K562 (cell line): ENCODE results near the gene NRN1. TPM values are rescaled to one million over a fixed set of nuclear protein-coding genes. Genes with fewer than 3 reads are reported as not detected.

Experiments used
- ATAC-seq: fragments of 200-7000 bp; cut with Tn5 transposase; 3 replicates; pipeline ENCODE4 v1.9.1; 2020; ENCODE audit warnings: moderate library complexity
- BruUV-seq: library from RNA; stranded (reverse); fragments of 400-500 nt; replicated peaks from 2 replicates; lab custom pipeline; 2021; lab: Mats Ljungman, UMichigan
- CTCF ChIA-PET: fragments of 300-600 bp; formaldehyde crosslinking; extraction: SDS; loops from one replicate; lab custom pipeline; 2021; ENCODE audit warnings: low intra/inter-chr PET ratio; lab: Yijun Ruan, JAX
- POLR2A ChIA-PET: fragments of 300-600, 350-650 bp; sonication (Branson Sonifier 250); formaldehyde crosslinking; extraction: SDS; loops from one replicate; lab custom pipeline; 2021; ENCODE audit warnings: antibody characterized with exemption, inconsistent platforms; lab: Yijun Ruan, JAX
- DNase-seq, 4 experiments: peaks; one replicate each; pipeline versions ENCODE4 v3.0.0 to v3.0.0-alpha.2; 2011 to 2018; ENCODE audit warnings: low spot score in 3 of 4, mixed read lengths in 3 of 4; ENCODE audit errors: extremely low read depth in 1 of 4
- FAIRE-seq: peaks from 2 replicates; lab custom pipeline; 2011; peaks lifted over from hg19 to GRCh38; lab: Jason Lieb, UNC
- H2AFZ ChIP-seq: 2 replicates; pipeline ENCODE4 v1.6.0; 2011; ENCODE audit warnings: low read depth, low read length, control low read depth, inconsistent platforms
- H3K27ac ChIP-seq: fragments of 200-600 bp; 3 replicates; pipeline ENCODE4 v1.8.0; 2011; ENCODE audit warnings: low read depth, mild to moderate bottlenecking, control low read depth, inconsistent platforms, low read length, moderate library complexity, mixed read lengths; ENCODE audit errors: extremely low read depth
- H3K27me3 ChIP-seq, 2 experiments: fragments of 300-600 bp in 1 of 2; 2 replicates in 1 of 2; 3 replicates in 1 of 2; pipeline versions ENCODE4 v1.6.0 to v1.8.0; 2011; ENCODE audit warnings: inconsistent platforms in 2 of 2, low read length in 2 of 2, mild to moderate bottlenecking in 1 of 2, mixed read lengths in 1 of 2, moderate library complexity in 1 of 2; ENCODE audit not compliant: control insufficient read depth in 2 of 2, insufficient read depth in 2 of 2
- H3K36me3 ChIP-seq: fragments of 300-600 bp; 3 replicates; pipeline ENCODE4 v1.8.0; 2011; ENCODE audit warnings: mild to moderate bottlenecking, low read length, inconsistent platforms; ENCODE audit not compliant: control insufficient read depth, insufficient read depth
- H3K4me1 ChIP-seq, 2 experiments: fragments of 200-600 bp in 1 of 2; replicated peaks in 1 of 2; 2 replicates in 1 of 2; 3 replicates in 1 of 2; pipeline versions ENCODE4 v1.5.1 to v1.8.0; 2011; ENCODE audit warnings: inconsistent platforms in 2 of 2, low read length in 2 of 2, mild to moderate bottlenecking in 1 of 2, mixed read lengths in 1 of 2, moderate library complexity in 1 of 2; ENCODE audit not compliant: control insufficient read depth in 2 of 2, insufficient read depth in 2 of 2
- H3K4me2 ChIP-seq: 2 replicates; pipeline ENCODE4 v1.6.1; 2011; ENCODE audit warnings: low read length, control low read depth, inconsistent platforms, mixed read lengths; ENCODE audit not compliant: insufficient read depth
- H3K4me3 ChIP-seq: fragments of 200-600 bp; sonication (generic), shearing (Covaris generic); 2 replicates; pipeline ENCODE4 v1.5.1; 2016; ENCODE audit warnings: control low read depth, inconsistent platforms
- H3K79me2 ChIP-seq: fragments of 200-600 bp; 3 replicates; pipeline ENCODE4 v1.8.0; 2011; ENCODE audit warnings: low read length, inconsistent platforms; ENCODE audit not compliant: control insufficient read depth, insufficient read depth
- H3K9ac ChIP-seq, 2 experiments: 2 replicates each; pipeline versions ENCODE4 v1.6.0 to v1.6.1; 2011; ENCODE audit warnings: low read depth in 2 of 2, low read length in 2 of 2, control low read depth in 1 of 2, inconsistent platforms in 1 of 2, mild to moderate bottlenecking in 1 of 2, mixed read lengths in 1 of 2; ENCODE audit not compliant: insufficient read depth in 1 of 2
- H3K9me1 ChIP-seq: one replicate; pipeline ENCODE4 v1.6.0; 2011; ENCODE audit warnings: inconsistent platforms, mild to moderate bottlenecking, low read length, moderate library complexity; ENCODE audit not compliant: control insufficient read depth, insufficient read depth
- H3K9me3 ChIP-seq: replicated peaks from 2 replicates; pipeline ENCODE4 v1.5.1; 2011; ENCODE audit warnings: low read depth, low read length, inconsistent platforms; ENCODE audit not compliant: control insufficient read depth, insufficient read depth
- H4K20me1 ChIP-seq: replicated peaks from 2 replicates; pipeline ENCODE4 v1.6.1; 2011; ENCODE audit warnings: low read length, inconsistent platforms, mixed read lengths; ENCODE audit not compliant: control insufficient read depth, insufficient read depth
- NCOA1 ChIP-seq: fragments of 450-650 bp; IDR thresholded peaks from 2 replicates; pipeline ENCODE4 v1.6.1; 2016; ENCODE audit warnings: low read depth
- NCOR1 ChIP-seq: fragments of 450-650 bp; IDR thresholded peaks from 2 replicates; pipeline ENCODE4 v1.6.1; 2016; ENCODE audit warnings: mild to moderate bottlenecking, moderate library complexity
- RBFOX2 ChIP-seq: fragments of 200-400 bp; formaldehyde crosslinking; IDR thresholded peaks from 2 replicates; pipeline ENCODE4 v1.6.1; 2017; ENCODE audit warnings: low read depth, mild to moderate bottlenecking, low read length, moderate library complexity
- SIN3A ChIP-seq, 2 experiments: fragments of 150-350 bp in 1 of 2; IDR thresholded peaks; 2 replicates each; pipeline ENCODE4 v1.6.1; 2011 to 2016; ENCODE audit warnings: borderline replicate concordance in 2 of 2, low read depth in 2 of 2, low read length in 2 of 2, mild to moderate bottlenecking in 2 of 2, moderate library complexity in 2 of 2; ENCODE audit not compliant: control insufficient read depth in 1 of 2
- TAF9B ChIP-seq: fragments of 450-650 bp; IDR thresholded peaks from 2 replicates; pipeline ENCODE4 v1.6.1; 2018; ENCODE audit warnings: mild to moderate bottlenecking; ENCODE audit not compliant: partially characterized antibody
- ZFP91 ChIP-seq: sonication (generic); formaldehyde crosslinking; IDR thresholded peaks from 2 replicates; pipeline ENCODE4 v1.8.0; 2022; ENCODE audit warnings: mild to moderate bottlenecking, missing genetic modification reagents
- ZNF184 ChIP-seq: sonication (generic); formaldehyde crosslinking; IDR thresholded peaks from 2 replicates; pipeline ENCODE4 v1.5.0; 2020; ENCODE audit warnings: missing genetic modification reagents
- ZNF239 ChIP-seq: fragments of 250-450 bp; sonication (Bioruptor Pico); IDR thresholded peaks from 2 replicates; pipeline ENCODE4 v1.4.0; 2020; ENCODE audit warnings: mild to moderate bottlenecking
- ZNF592 ChIP-seq: fragments of 450-650 bp; IDR thresholded peaks from 2 replicates; pipeline ENCODE4 v1.6.1; 2017; ENCODE audit warnings: antibody characterized with exemption, mild to moderate bottlenecking
- WGBS: fragments of 100-300 bp; shearing (Covaris generic); methylation state at CpG from one replicate; pipeline ENCODE4 v1.1.6; 2016; ENCODE audit warnings: low coverage, mixed read lengths; ENCODE audit not compliant: insufficient coverage; ENCODE audit errors: missing lambda C conversion rate; 5-methylcytosine and 5-hydroxymethylcytosine counted together
- in situ Hi-C: fragments of 300-500 bp; cut with MboI; formaldehyde crosslinking; loops from 4 replicates; pipeline ENCODE4 v1.15.0; 2018; ENCODE audit warnings: inconsistent platforms, mixed read lengths
- intact Hi-C: fragments of 100-400 bp; cut with micrococcal nuclease; formaldehyde crosslinking; loops from 2 replicates; pipeline ENCODE4 v1.14.2; 2022
- polyA plus RNA-seq, 8 experiments: library from polyadenylated mRNA; depleted of rRNA in 4 of 8; stranded (reverse) in 5 of 8; unstranded in 3 of 8; fragments of >200 nt; fragmentation: Nextera tagmentation in 2 of 8; fragmentation: Illumina TruSeq in 1 of 8; extraction: Ambion mirVana in 2 of 8; extraction: Trizol in 1 of 8; gene quantifications; 2 replicates each; pipeline versions ENCODE4 v1.2.1 to v1.2.3, GENCODE V29; 2011 to 2014; ENCODE audit warnings: inconsistent platforms in 1 of 8, missing spikeins in 1 of 8
- total RNA-seq, 7 experiments: library from RNA; depleted of rRNA in 6 of 7; stranded (reverse); fragments of >200 nt in 6 of 7; fragmentation: Illumina TruSeq in 2 of 7; extraction: Trizol in 2 of 7; gene quantifications; 2 replicates each; pipeline versions ENCODE4 v1.2.1 to v1.2.3, GENCODE V29; 2011 to 2021; ENCODE audit warnings: low replicate concordance in 1 of 7

The NRN1 gene
- total and polyA plus RNA-seq, 9 of the 15 experiments (the other 6 are each of a cell fraction or from before 2014, with no cell fraction given): not detected

GRCh38 chr6:5958921-5959320 is 47.8 kb downstream of the NRN1 start:
- Histone ChIP-seq H3K9me1 (no peaks in the 10 kb centered on the region), H3K4me3 (no peak overlapping the region), H3K9me3 (no peaks in the 10 kb centered on the region), H4K20me1 (no peaks in the 10 kb centered on the region), H3K4me2 (no peak overlapping the region), H3K27me3 (peaks cover 5 to 13% of the 10 kb centered on the region in 2 experiments; a peak in 4 of 5 replicates), H3K36me3 (no peaks in the 10 kb centered on the region), H2AFZ (no peak overlapping the region), H3K27ac (no peak overlapping the region), H3K4me1 (no peaks in the 10 kb centered on the region), H3K9ac (no peak overlapping the region), H3K79me2 (no peaks in the 10 kb centered on the region)
- no peak for TF ChIP-seq ZNF239 (CRISPR knock-in tag)
- WGBS: no CpG with 5 or more reads among the region's 2 CpGs
- CTCF ChIA-PET: no interaction called here
- in situ Hi-C loops: no loop called here
- POLR2A ChIA-PET: interaction anchor here (0.6 kb wide), 1 partner anchor 11 kb away, joined by 3 read pairs; no protein-coding TSS in a partner anchor
- no peak for DNase-seq
- BruUV-seq: no TSS peak
- ATAC-seq: no peak
- intact Hi-C loops: loop anchor here (10.0 kb wide), 1 partner anchor 176 kb away; no protein-coding TSS in a partner anchor
- no peak for FAIRE-seq

- Histone ChIP-seq H3K9me3 (no peaks in the 10 kb centered on the region), H3K9me1 (no peaks in the 10 kb centered on the region), H3K4me1 (no peaks in the 10 kb centered on the region), H4K20me1 (no peaks in the 10 kb centered on the region), H3K36me3 (no peaks in the 10 kb centered on the region), H3K4me2 (no peak overlapping the region), H3K27ac (no peak overlapping the region), H3K4me3 (no peak overlapping the region), H3K79me2 (no peaks in the 10 kb centered on the region), H2AFZ (no peak overlapping the region), H3K27me3 (peaks cover 5 to 13% of the 10 kb centered on the region in 2 experiments; a peak in 4 of 5 replicates), H3K9ac (no peak overlapping the region)
- POLR2A ChIA-PET: interaction anchor here (0.7 to 1.0 kb wide), 3 partner anchors 10 to 16 kb away, joined by 3 read pairs; no protein-coding TSS in a partner anchor
- no peak for ATAC-seq
- no peak for FAIRE-seq
- WGBS: 0% methylated on average over 6 of the region's 6 CpGs
- intact Hi-C loops: loop anchor here (10.0 kb wide), 1 partner anchor 178 kb away; no protein-coding TSS in a partner anchor
- CTCF ChIA-PET: no interaction called here
- in situ Hi-C loops: no loop called here
- BruUV-seq: no TSS peak
- DNase-seq: no peak
- no peak for TF ChIP-seq ZNF184
- no peak for TF ChIP-seq ZNF592
- no peak for TF ChIP-seq NCOA1
- no peak for TF ChIP-seq SIN3A (IDR thresholded peaks at IDR 0.05; ENCODE audit: borderline replicate concordance in 2 of 2, control insufficient read depth in 1 of 2, low read depth in 2 of 2, low read length in 2 of 2)
- no peak for TF ChIP-seq NCOR1
- no peak for TF ChIP-seq RBFOX2
- no peak for TF ChIP-seq ZFP91 (CRISPR knock-in tag)
- TF ChIP-seq TAF9B: no peak
These were observed 49.8 kb downstream of the NRN1 start for GRCh38 chr6:5956939-5957338.
